PFSK-1 (cell line): ENCODE measurements around the gene DKC1.

ENCODE experiments used
- FOXP2 ChIP-seq: optimal IDR thresholded peaks from 2 replicates; pipeline ENCODE3; 2011; ENCODE audit warnings: borderline replicate concordance, control low read depth, inconsistent platforms; ENCODE audit not compliant: insufficient read depth; ENCODE audit errors: extremely low read length, extremely low read depth
- POLR2AphosphoS5 ChIP-seq: IDR thresholded peaks from 2 replicates; pipeline ENCODE4 v1.6.1; 2012; ENCODE audit warnings: low read depth, mild to moderate bottlenecking, control low read depth, low read length, moderate library complexity
- SIN3A ChIP-seq: IDR thresholded peaks from 2 replicates; pipeline ENCODE4 v1.6.1; 2012; ENCODE audit warnings: mild to moderate bottlenecking, low read length, moderate library complexity, borderline replicate concordance; ENCODE audit not compliant: insufficient read depth
- TAF1 ChIP-seq: IDR thresholded peaks from 2 replicates; pipeline ENCODE4 v1.6.1; 2012; ENCODE audit warnings: low read length, control low read depth, borderline replicate concordance; ENCODE audit not compliant: insufficient read depth
- TF ChIP-seq, protein P1 (sequence below), 2 experiments: IDR thresholded peaks; 2 replicates each; pipeline versions ENCODE4 v1.6.1 to v1.8.0; 2011 to 2012; ENCODE audit warnings: low read depth in 2 of 2, low read length in 2 of 2, control low read depth in 1 of 2, inconsistent platforms in 1 of 2, mild to moderate bottlenecking in 1 of 2, moderate library complexity in 1 of 2; ENCODE audit not compliant: insufficient read depth in 1 of 2

Gene DKC1

DNA sequence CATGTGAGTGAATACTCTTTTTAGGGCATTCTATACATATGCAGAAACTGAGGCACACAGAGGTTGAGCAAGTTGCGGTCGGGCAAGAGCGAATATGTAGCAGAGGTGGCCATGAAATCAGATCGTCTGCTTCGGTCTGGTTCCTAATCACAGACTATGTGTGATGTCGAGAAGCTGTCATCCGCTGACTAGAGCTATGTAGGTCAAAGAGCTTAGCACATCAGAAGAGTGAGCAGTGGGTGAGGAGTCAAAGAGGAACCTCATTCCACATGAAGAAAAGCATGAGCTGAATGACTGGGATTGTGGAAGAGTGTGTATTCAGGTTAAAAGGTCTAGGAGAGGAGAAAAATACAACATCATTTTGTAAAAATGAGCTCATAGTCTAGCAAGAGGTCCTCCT, 30.8 kb upstream of the DKC1 start:
- TF ChIP-seq SIN3A (no peak), POLR2AphosphoS5 (no peak), FOXP2 (no peak), TAF1 (no peak)
- TF ChIP-seq, protein P1, sequence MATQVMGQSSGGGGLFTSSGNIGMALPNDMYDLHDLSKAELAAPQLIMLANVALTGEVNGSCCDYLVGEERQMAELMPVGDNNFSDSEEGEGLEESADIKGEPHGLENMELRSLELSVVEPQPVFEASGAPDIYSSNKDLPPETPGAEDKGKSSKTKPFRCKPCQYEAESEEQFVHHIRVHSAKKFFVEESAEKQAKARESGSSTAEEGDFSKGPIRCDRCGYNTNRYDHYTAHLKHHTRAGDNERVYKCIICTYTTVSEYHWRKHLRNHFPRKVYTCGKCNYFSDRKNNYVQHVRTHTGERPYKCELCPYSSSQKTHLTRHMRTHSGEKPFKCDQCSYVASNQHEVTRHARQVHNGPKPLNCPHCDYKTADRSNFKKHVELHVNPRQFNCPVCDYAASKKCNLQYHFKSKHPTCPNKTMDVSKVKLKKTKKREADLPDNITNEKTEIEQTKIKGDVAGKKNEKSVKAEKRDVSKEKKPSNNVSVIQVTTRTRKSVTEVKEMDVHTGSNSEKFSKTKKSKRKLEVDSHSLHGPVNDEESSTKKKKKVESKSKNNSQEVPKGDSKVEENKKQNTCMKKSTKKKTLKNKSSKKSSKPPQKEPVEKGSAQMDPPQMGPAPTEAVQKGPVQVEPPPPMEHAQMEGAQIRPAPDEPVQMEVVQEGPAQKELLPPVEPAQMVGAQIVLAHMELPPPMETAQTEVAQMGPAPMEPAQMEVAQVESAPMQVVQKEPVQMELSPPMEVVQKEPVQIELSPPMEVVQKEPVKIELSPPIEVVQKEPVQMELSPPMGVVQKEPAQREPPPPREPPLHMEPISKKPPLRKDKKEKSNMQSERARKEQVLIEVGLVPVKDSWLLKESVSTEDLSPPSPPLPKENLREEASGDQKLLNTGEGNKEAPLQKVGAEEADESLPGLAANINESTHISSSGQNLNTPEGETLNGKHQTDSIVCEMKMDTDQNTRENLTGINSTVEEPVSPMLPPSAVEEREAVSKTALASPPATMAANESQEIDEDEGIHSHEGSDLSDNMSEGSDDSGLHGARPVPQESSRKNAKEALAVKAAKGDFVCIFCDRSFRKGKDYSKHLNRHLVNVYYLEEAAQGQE (IDR thresholded peaks at IDR 0.05; ENCODE audit: insufficient read depth in 1 of 2, low read depth in 2 of 2, low read length in 2 of 2) = no peak

DNA sequence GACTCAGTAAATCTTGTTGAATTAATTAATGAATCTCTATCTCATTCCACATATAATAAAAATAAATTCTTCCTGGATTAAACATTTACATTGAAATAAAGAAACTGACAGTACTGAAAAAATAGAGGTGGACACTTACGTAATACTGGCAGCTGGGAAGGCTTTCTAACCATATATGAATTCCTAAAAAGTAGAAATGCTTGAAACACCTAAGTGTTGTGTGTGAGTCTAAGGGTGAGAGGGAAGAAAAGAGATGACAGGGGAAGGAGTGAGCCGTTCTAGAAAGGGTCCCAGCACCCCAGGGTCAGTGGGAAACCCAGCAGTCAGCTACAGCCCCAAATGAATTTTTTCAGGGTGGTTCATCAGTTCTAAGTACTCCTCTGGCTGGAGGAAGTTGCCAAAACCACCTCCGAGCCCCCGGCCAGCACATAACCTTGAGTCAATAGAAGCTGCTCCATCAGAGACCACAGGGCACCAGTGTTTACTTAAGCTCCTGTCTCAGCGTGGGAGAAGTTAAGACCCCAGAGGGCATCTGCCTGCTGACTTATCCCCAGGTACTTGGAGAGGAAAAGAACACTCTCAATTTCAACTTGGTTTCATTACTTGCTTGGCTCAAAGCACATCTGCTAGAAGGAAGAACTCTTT, 30.1 kb upstream of the DKC1 start:
- TF ChIP-seq POLR2AphosphoS5 (no peak), SIN3A (no peak), TAF1 (no peak), FOXP2 (no peak)
- TF ChIP-seq, protein P1 (IDR thresholded peaks at IDR 0.05; ENCODE audit: insufficient read depth in 1 of 2, low read depth in 2 of 2, low read length in 2 of 2) = no peak

GRCh38 chrX:154733066-154733425, 29.6 kb upstream of the DKC1 start:
- TF ChIP-seq SIN3A (no peak), TAF1 (no peak), POLR2AphosphoS5 (no peak)
- TF ChIP-seq, protein P1 (IDR thresholded peaks at IDR 0.05; ENCODE audit: insufficient read depth in 1 of 2, low read depth in 2 of 2, low read length in 2 of 2) = no peak

GRCh38 chrX:154734061-154734781, 28.4 kb upstream of the DKC1 start:
- TF ChIP-seq TAF1 (no peak), POLR2AphosphoS5 (no peak), FOXP2 (no peak), SIN3A (no peak)
- TF ChIP-seq, protein P1 (IDR thresholded peaks at IDR 0.05; ENCODE audit: insufficient read depth in 1 of 2, low read depth in 2 of 2, low read length in 2 of 2) = no peak
